Measurements from ENCODE around the gene TOGARAM2.

- no peak for TF ChIP-seq POLR2AphosphoS5 (IDR thresholded peaks at IDR 0.05; ENCODE audit: low read depth, low read length)
- TF ChIP-seq POLR2A (IDR thresholded peaks at IDR 0.05; ENCODE audit: low read depth, low read length) = no peak
Observed at GRCh38 chr2:29074411-29074810, 93.3 kb downstream of the TOGARAM2 start, which contains the start of gene PCARE.

Measured in GM12891 (cell line).